A549 treated with CpdA at 1 μM for 4 hours (cell line): ENCODE measurements around the gene DLGAP3. TPM values are rescaled to one million over a fixed set of nuclear protein-coding genes. Genes with fewer than 3 reads are reported as not detected.

Source experiments
- total RNA-seq: library from RNA; stranded (reverse); fragments of 200-300 nt; extraction: Qiagen RNA extraction; gene quantifications from 5 replicates; pipeline ENCODE4 v1.2.3, GENCODE V29; 2022; ENCODE audit warnings: low read depth

Gene DLGAP3, protein sequence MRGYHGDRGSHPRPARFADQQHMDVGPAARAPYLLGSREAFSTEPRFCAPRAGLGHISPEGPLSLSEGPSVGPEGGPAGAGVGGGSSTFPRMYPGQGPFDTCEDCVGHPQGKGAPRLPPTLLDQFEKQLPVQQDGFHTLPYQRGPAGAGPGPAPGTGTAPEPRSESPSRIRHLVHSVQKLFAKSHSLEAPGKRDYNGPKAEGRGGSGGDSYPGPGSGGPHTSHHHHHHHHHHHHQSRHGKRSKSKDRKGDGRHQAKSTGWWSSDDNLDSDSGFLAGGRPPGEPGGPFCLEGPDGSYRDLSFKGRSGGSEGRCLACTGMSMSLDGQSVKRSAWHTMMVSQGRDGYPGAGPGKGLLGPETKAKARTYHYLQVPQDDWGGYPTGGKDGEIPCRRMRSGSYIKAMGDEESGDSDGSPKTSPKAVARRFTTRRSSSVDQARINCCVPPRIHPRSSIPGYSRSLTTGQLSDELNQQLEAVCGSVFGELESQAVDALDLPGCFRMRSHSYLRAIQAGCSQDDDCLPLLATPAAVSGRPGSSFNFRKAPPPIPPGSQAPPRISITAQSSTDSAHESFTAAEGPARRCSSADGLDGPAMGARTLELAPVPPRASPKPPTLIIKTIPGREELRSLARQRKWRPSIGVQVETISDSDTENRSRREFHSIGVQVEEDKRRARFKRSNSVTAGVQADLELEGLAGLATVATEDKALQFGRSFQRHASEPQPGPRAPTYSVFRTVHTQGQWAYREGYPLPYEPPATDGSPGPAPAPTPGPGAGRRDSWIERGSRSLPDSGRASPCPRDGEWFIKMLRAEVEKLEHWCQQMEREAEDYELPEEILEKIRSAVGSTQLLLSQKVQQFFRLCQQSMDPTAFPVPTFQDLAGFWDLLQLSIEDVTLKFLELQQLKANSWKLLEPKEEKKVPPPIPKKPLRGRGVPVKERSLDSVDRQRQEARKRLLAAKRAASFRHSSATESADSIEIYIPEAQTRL
- total RNA-seq: 0.09 to 0.34 TPM (median 0.27 TPM) in 5 replicates

DNA sequence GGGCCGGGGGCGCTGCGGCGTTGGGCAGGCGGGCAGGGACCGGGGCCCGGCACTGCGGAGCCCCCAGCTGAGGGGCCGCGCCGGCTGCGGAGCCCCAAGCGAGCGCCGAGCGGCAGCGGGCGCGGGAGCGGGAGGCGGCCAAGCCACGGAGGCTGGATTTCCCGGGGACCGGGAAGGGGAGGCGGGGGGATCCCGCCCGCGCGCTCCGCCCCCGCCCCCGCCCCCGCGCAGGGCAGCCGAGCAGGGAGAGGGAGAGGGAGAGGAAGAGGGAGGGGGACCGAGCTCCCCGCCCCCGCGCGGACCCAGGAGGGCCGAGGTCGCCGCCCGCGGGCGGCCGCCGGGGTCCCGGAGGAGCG, at the start of gene DLGAP3:
Gene DLGAP3, minus strand, starts transcription at position 154 of the 356 bp plus-strand sequence. CDS start 24,267 bp downstream, outside the sequence.

DNA sequence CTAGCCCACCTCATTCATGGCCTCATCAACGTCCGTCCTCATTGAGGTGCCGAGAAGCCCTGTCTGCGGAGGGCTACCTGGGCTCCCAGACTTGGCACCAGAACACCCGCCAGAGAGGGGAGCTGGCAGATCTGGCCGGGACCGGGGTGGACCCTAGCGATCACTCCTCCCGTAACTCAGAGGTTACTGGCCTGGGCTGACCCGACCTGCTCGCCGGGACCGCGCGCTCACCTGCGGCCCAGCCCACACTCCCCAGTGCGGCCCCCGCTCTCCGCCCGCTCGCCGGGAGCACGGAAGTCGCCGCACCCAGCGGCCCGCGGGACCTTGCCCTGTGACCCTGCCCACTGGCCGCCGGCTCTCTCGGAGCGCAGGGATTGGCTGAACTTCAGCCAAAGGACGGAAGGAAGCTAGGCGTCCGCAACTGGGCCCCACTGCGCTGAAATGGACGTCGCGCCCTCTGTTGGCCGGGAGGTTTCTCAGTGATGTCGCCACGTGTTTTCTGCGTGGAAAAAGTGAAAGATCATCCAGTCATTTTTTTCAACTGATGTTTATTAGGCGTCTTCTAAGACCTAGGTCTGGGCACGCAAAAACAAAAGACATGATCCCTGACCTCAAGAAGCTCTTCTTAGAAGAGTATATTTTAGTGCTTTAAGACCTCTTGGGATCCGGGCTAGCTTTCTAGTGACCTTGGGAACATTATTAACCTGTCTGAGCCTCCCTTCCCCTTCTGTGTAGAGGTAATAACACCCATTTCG, 69.8 kb downstream of the DLGAP3 start, which contains the start of gene SMIM12:
Gene SMIM12, minus strand, starts transcription at position 304 of the 755 bp plus-strand sequence. CDS start 3,772 bp downstream, outside the sequence.

Other genes with a start within 250 kb of the DLGAP3 start
- 0.03 to 0.13 TPM (median 0.09 TPM) in 3 of 5 replicates, not detected in the others for gene GJB5, start 174.6 kb downstream of the DLGAP3 start, total RNA-seq
- 0.07 to 0.15 TPM (median 0.12 TPM) in 4 of 5 replicates, not detected in the other for gene GJB4, start 169.9 kb downstream of the DLGAP3 start, total RNA-seq
- gene GJB3, start 148.4 kb downstream of the DLGAP3 start, total RNA-seq: 3.3 to 8.0 TPM (median 5.1 TPM) in 5 replicates
- gene GJA4, start 136.7 kb downstream of the DLGAP3 start, total RNA-seq: not detected in 5 replicates
- 33.7 to 59.6 TPM (median 54.0 TPM) in 5 replicates for gene SMIM12, start 69.9 kb downstream of the DLGAP3 start, total RNA-seq
- gene TMEM35B, start 55.7 kb upstream of the DLGAP3 start, total RNA-seq: 14.5 to 19.9 TPM (median 16.7 TPM) in 5 replicates
- gene ZMYM6, start 102.3 kb upstream of the DLGAP3 start, total RNA-seq: 4.3 to 4.9 TPM (median 4.6 TPM) in 5 replicates
- gene ZMYM1, start 149.7 kb upstream of the DLGAP3 start, total RNA-seq: 5.5 to 8.5 TPM (median 5.8 TPM) in 5 replicates